PC-9 (cell line): ENCODE data around the gene RASGRF1. TPM values are rescaled to one million over a fixed set of nuclear protein-coding genes. Genes with fewer than 3 reads are reported as not detected.
"Not testable (repeated sequence)": the region's sequence is repeated elsewhere in the genome, so short reads cannot be mapped to it uniquely, and the experiment has no call there.

ENCODE experiments used
- BruUV-seq: library from RNA; stranded (reverse); fragments of 400-500 nt; replicated peaks from 2 replicates; lab custom pipeline; 2021; lab: Mats Ljungman, UMichigan
- CTCF ChIA-PET: fragments of 300-600 bp; sonication (Branson Sonifier 250); formaldehyde crosslinking; loops from one replicate; lab custom pipeline; 2022; ENCODE audit warnings: antibody characterized with exemption; lab: Charles Lee
- POLR2A ChIA-PET: fragments of 300-600 bp; sonication (Branson Sonifier 250); formaldehyde crosslinking; loops from one replicate; lab custom pipeline; 2022; ENCODE audit warnings: antibody characterized with exemption; ENCODE audit not compliant: unreplicated experiment; lab: Charles Lee
- DNase-seq, 2 experiments: peaks; one replicate each; pipeline versions ENCODE4 v3.0.0 to v3.0.0-alpha.2; 2015 to 2022; ENCODE audit warnings: mixed read lengths in 1 of 2
- H2AFZ ChIP-seq: fragments of 200-600 bp; sonication (generic); 2 replicates; pipeline ENCODE4 v1.8.1; 2017; ENCODE audit warnings: antibody characterized with exemption
- H3F3A ChIP-seq: fragments of 200-600 bp; sonication (generic); 2 replicates; pipeline ENCODE4 v1.8.1; 2017; ENCODE audit warnings: antibody characterized with exemption, mild to moderate bottlenecking, low read depth; ENCODE audit not compliant: insufficient read depth
- H3K27ac ChIP-seq: fragments of 200-600 bp; sonication (generic); 2 replicates; pipeline ENCODE4 v1.6.1; 2016; ENCODE audit warnings: mixed run types
- H3K27me3 ChIP-seq: fragments of 200-600 bp; sonication (generic); 2 replicates; pipeline ENCODE4 v1.6.1; 2016; ENCODE audit warnings: low read depth, mixed run types; ENCODE audit not compliant: insufficient read depth
- H3K36me3 ChIP-seq: fragments of 200-600 bp; sonication (generic); 2 replicates; pipeline ENCODE4 v1.6.1; 2016; ENCODE audit warnings: low read depth, mixed run types
- H3K4me1 ChIP-seq: fragments of 200-600 bp; sonication (generic); replicated peaks from 2 replicates; pipeline ENCODE4 v1.6.1; 2016; ENCODE audit warnings: mixed run types; ENCODE audit not compliant: insufficient read depth
- H3K4me2 ChIP-seq: fragments of 200-600 bp; sonication (generic); 2 replicates; pipeline ENCODE4 v1.6.1; 2017; ENCODE audit warnings: mixed run types
- H3K4me3 ChIP-seq: fragments of 200-600 bp; sonication (generic); 2 replicates; pipeline ENCODE4 v1.6.1; 2016; ENCODE audit warnings: mixed run types
- H3K79me2 ChIP-seq: fragments of 200-600 bp; sonication (generic); 2 replicates; pipeline ENCODE4 v1.6.1; 2017; ENCODE audit warnings: low read depth, mixed run types
- H3K9me2 ChIP-seq: fragments of 200-600 bp; sonication (generic); 2 replicates; pipeline ENCODE4 v1.8.1; 2017; ENCODE audit warnings: mild to moderate bottlenecking; ENCODE audit not compliant: insufficient read depth
- H3K9me3 ChIP-seq: fragments of 200-600 bp; sonication (generic); 2 replicates; pipeline ENCODE4 v1.8.1; 2016; ENCODE audit warnings: low read depth; ENCODE audit not compliant: insufficient read depth
- H4K20me1 ChIP-seq: fragments of 200-600 bp; sonication (generic); 2 replicates; pipeline ENCODE4 v1.8.1; 2017; ENCODE audit not compliant: insufficient read depth
- EZH2 ChIP-seq: fragments of 200-600 bp; sonication (generic); IDR thresholded peaks from 2 replicates; pipeline ENCODE4 v1.8.0; 2017; ENCODE audit warnings: antibody characterized with exemption, low read depth
- intact Hi-C: fragments of 100-400 bp; cut with micrococcal nuclease; formaldehyde crosslinking; loops from one replicate; pipeline ENCODE4 v1.10.0; 2022; ENCODE audit not compliant: unreplicated experiment
- total RNA-seq: library from RNA; stranded (reverse); gene quantifications from 2 replicates; pipeline ENCODE4 v1.2.3, GENCODE V29; 2021
- TF ChIP-seq, protein P1 (sequence below): fragments of 200-600 bp; sonication (generic); conservative IDR thresholded peaks from 2 replicates; pipeline ENCODE4 v1.6.1; 2017; ENCODE audit warnings: mixed run types, antibody characterized with exemption, mild to moderate bottlenecking, moderate library complexity

The RASGRF1 gene
- total RNA-seq, 1 experiment from 2014 or later, result 6.0 TPM

DNA sequence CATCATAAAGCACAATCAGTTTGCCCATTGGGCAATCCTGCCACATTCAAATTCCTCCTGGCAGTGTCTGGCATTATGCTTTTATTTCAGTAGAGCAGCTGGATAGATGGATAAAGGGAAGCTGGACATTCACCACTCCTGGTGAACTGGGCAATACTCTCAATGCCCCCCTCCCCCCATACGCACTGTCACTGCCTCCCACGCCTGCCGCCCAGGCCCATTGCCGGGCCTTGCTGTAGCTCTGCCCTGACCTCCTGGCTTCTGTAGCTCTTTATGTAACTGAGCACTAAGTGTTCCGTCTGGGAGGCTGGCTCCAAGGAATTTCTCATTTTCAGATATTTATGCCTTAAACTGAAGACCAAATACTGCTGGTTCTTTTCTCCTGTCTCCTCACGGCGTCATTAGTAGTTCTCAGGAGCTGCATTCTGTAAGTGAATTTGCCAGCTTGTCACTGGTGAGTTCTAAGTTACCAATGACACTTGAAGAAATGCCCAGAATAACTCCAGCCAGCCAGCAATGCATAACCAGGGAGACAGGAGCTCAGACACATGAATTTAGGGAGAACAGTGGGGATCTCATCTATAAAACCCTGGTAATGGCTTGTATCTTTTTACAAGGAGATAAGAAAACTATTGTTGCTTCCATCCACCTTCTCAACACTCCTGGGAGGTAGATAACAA is 25.5 kb upstream of the RASGRF1 start:
- CTCF ChIA-PET, result interaction anchor here (0.7 kb wide), 1 partner anchor 575 kb away, joined by 9 read pairs; no protein-coding TSS in a partner anchor
- no peaks in the 10 kb centered on the region for H3K36me3 ChIP-seq
- no peak for TF ChIP-seq EZH2
- TF ChIP-seq, protein P1, sequence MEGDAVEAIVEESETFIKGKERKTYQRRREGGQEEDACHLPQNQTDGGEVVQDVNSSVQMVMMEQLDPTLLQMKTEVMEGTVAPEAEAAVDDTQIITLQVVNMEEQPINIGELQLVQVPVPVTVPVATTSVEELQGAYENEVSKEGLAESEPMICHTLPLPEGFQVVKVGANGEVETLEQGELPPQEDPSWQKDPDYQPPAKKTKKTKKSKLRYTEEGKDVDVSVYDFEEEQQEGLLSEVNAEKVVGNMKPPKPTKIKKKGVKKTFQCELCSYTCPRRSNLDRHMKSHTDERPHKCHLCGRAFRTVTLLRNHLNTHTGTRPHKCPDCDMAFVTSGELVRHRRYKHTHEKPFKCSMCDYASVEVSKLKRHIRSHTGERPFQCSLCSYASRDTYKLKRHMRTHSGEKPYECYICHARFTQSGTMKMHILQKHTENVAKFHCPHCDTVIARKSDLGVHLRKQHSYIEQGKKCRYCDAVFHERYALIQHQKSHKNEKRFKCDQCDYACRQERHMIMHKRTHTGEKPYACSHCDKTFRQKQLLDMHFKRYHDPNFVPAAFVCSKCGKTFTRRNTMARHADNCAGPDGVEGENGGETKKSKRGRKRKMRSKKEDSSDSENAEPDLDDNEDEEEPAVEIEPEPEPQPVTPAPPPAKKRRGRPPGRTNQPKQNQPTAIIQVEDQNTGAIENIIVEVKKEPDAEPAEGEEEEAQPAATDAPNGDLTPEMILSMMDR, result no peak
- no peak overlapping the region for H2AFZ ChIP-seq
- no peak overlapping the region for H3K27ac ChIP-seq
- H3K9me3 ChIP-seq, result no peaks in the 10 kb centered on the region
- POLR2A ChIA-PET, result no interaction called here
- no peaks in the 10 kb centered on the region for H3K4me1 ChIP-seq
- no peaks in the 10 kb centered on the region for H3K9me2 ChIP-seq
- intact Hi-C loops, result no loop called here
- no peaks in the 10 kb centered on the region for H3K27me3 ChIP-seq
- no peak overlapping the region for H3K4me2 ChIP-seq
- H3K79me2 ChIP-seq, result no peaks in the 10 kb centered on the region
- no peaks in the 10 kb centered on the region for H4K20me1 ChIP-seq
- H3F3A ChIP-seq, result no peaks in the 10 kb centered on the region
- no TSS peak for BruUV-seq
- H3K4me3 ChIP-seq, result no peak overlapping the region
- no peak for DNase-seq

DNA sequence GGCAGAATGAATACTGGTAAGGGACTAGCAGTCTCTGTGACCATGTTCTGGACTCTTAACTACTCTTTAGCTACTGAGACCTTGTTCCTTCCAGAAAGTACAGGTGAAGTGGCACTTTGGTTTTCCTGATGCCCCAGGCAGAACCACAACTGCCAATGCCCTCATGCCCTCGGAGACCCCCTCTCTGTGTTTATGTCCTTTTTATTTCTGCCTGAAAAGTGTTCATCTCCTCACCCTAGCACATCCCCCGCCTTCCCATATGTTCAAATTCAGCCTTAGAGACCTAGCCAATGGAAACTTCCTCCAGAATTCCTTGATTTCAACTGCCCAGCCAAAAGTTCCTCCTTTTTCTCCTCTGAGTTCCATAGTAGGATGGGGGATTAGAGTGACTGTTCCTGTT is 23.3 kb upstream of the RASGRF1 start:
- no peaks in the 10 kb centered on the region for H3K9me3 ChIP-seq
- no peak overlapping the region for H2AFZ ChIP-seq
- no peaks in the 10 kb centered on the region for H4K20me1 ChIP-seq
- DNase-seq, result no peak
- no peak overlapping the region for H3K4me2 ChIP-seq
- H3K4me1 ChIP-seq, result no peaks in the 10 kb centered on the region
- H3K27ac ChIP-seq, result no peak overlapping the region
- no TSS peak for BruUV-seq
- intact Hi-C loops, result no loop called here
- no peaks in the 10 kb centered on the region for H3F3A ChIP-seq
- H3K9me2 ChIP-seq, result no peaks in the 10 kb centered on the region
- no peak for TF ChIP-seq EZH2
- TF ChIP-seq, protein P1, result no peak
- no peaks in the 10 kb centered on the region for H3K79me2 ChIP-seq
- ChIA-PET POLR2A (no interaction called here), CTCF (no interaction called here)
- H3K27me3 ChIP-seq, result no peaks in the 10 kb centered on the region
- H3K36me3 ChIP-seq, result no peaks in the 10 kb centered on the region
- H3K4me3 ChIP-seq, result no peak overlapping the region

GRCh38 chr15:79111404-79111803 is 20.8 kb upstream of the RASGRF1 start:
- H3K27ac ChIP-seq, H2AFZ ChIP-seq, H3K4me2 ChIP-seq, H3K9me2 ChIP-seq, H3K27me3 ChIP-seq, POLR2A ChIA-PET, intact Hi-C loops, H3F3A ChIP-seq, H3K4me1 ChIP-seq, H3K4me3 ChIP-seq, DNase-seq, BruUV-seq, H4K20me1 ChIP-seq, H3K79me2 ChIP-seq, H3K36me3 ChIP-seq, H3K9me3 ChIP-seq: not testable (repeated sequence)
- CTCF ChIA-PET, result interaction anchor here (0.7 kb wide), 1 partner anchor 199 kb away, joined by 3 read pairs; no protein-coding TSS in a partner anchor
